Measurements from ENCODE around the gene TMEM50A.
"Not testable (repeated sequence)": the region's sequence is repeated elsewhere in the genome, so short reads cannot be mapped to it uniquely, and the experiment has no call there.

The TMEM50A gene

DNA sequence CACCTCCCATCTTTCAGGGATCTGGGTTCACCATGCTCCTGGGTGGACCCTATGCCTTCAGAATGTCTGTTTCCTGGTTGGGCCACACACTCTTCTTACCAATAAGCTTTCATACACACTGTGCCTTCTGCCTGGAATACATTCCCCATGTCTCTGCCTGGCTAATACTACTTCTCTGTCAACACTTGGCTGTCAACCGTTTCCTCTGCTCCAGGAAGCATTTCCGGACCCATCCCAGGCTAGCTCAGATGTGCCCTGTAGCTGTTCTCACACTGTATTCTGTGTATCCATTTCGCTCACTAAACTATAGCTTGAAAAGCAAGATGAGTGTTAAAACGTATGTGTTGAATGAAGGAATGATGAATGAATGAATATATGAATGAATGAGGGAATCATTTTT lies 49.0 kb downstream of the TMEM50A start:
- DNase-seq (ENCODE audit: low read depth) = not testable (repeated sequence)

GRCh38 chr1:25388691-25389090 lies 50.6 kb downstream of the TMEM50A start:
- not testable (repeated sequence) for DNase-seq (ENCODE audit: low read depth)

DNA sequence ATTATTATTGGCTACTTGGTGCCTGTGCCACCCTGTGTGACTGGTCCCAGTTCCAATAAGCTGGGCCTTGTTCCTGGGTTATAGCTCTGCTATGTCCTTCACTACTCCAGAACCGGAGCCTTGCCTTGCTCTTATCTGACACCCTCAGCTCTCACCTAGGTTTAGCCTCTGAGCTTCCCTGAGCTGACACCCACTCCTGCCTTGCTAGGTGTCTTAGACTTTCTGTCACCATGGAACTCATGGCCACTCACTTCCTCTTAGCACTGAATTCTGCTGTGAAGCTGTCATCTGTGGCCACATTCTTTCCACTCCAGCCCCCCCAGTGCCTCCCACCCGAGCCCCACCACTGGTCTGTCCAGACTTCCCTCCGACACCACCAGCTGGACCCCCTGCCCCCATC lies 51.6 kb downstream of the TMEM50A start:
- DNase-seq (ENCODE audit: low read depth) = not testable (repeated sequence)

DNA sequence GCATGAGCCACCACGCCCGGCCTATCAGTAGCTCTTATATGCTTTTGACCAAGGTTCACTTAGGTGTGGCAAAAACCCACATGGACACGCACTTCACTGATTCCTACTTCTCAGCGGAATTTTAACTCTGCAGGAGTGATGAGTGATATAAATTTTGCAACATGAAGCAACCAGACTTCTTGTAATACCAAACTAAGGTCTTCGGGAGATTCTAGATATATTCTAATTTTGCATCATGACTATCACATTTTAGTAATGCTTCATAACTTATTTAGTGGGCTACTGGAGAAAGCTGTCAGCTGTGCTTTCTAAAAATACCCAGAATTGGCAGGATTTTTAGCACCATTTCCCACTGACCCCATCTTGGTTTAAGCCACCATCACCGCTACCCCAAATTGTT lies 54.7 kb downstream of the TMEM50A start:
- no peak for DNase-seq (ENCODE audit: low read depth)

DNA sequence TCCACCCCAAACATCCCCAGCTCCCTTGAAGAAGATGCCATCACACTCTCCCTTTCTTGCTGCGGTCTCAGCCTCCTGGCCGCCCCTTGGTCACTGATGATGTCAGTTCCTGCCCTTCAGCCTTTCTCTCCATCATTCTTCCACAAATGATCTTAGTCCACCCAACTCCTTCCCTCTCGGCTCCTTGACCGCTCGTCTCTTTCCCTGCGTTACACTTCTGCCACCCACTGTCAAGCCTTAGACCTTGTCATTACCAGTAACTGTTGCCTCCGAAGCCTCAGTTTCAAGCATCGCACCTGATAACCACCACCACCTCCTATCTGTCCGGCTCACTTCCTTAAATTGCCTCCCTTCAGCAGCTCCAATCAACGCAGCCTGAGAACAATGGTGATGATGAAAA lies 59.4 kb downstream of the TMEM50A start:
- DNase-seq (ENCODE audit: low read depth) = peak; percentile 51

DNA sequence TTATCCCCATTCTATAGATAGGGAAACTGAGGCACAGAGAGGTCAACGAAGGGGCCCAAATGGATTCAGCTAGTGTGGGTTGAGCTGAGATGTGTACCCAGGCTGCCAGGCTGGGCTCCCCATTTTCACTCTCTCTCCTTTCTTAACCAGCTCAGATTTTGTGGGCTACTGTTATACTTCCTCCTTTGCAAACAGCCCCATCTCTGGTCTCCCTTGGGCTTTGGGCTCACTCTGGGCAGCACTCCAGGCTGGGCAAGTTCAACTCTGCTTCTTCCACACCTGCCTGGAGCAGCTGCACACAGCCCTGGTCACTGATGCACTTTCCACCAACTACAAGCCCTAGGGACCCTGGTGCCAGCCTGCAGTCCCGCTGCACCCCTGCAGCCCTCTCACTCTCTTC lies 59.9 kb downstream of the TMEM50A start:
- DNase-seq (ENCODE audit: low read depth) = not testable (repeated sequence)

DNA sequence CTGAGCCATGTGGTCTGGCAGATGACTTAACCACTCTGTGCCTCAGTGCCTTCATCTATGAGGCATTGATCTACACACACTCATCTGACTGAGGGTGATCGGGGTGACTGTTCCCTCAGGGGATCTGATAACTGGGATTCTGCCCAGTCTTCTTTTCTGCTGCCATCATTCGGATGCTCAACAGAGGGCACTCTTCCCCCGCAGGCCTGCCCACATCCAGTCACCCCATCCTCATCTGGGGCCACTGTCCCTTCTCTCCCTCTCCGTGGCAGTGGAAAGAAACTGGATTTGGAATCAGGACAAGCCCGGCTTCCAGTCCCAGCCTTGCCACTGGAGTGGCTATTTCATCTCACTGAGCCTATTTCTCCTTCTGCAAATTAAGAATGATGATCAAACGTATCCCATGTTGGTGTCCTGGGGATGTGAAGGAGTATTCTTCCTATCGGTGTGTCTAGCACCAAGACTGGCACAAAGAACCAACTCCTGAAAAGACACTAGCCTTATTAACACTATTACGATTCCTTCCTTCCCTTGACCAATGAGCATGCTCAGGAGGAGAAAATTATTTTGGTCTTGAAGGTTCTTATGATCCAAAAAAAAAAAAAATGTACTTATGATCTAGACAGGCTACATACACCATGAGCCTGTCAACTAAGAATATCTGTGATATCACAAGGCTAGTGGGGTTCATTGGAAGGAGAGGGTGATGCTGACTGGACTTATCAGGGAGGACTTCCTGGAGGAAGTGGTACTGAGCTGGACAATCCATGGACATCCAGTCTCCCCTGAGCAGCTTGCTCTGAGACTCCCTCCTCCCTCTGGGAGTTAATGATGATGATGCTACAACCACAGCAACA lies 65.0 kb downstream of the TMEM50A start:
- not testable (repeated sequence) for DNase-seq (ENCODE audit: low read depth)

GRCh38 chr1:25405731-25406305 lies 67.7 kb downstream of the TMEM50A start:
- DNase-seq (ENCODE audit: low read depth) = not testable (repeated sequence)

- not testable (repeated sequence) for DNase-seq (ENCODE audit: low read depth)
Measured at GRCh38 chr1:25409641-25410427, 71.7 kb downstream of the TMEM50A start.
